Endothelial cell of umbilical vein (primary cell): ENCODE results near the gene CYTH2.

ENCODE experiments used
- EZH2 ChIP-seq: IDR thresholded peaks from 2 replicates; pipeline ENCODE4 v1.6.1; 2012; ENCODE audit warnings: borderline replicate concordance, low read depth, mild to moderate bottlenecking, moderate library complexity, low read length, inconsistent platforms; ENCODE audit not compliant: severe bottlenecking
- GATA2 ChIP-seq: IDR thresholded peaks from 2 replicates; pipeline ENCODE4 v1.7.0; 2011; ENCODE audit warnings: low read depth, mild to moderate bottlenecking, moderate library complexity, mixed read lengths, low read length; ENCODE audit not compliant: insufficient read length, insufficient read depth
- JUN ChIP-seq: IDR thresholded peaks from 2 replicates; pipeline ENCODE4 v1.6.1; 2011; ENCODE audit warnings: borderline replicate concordance, low read depth; ENCODE audit not compliant: insufficient read length, insufficient read depth
- MYC ChIP-seq: IDR thresholded peaks from one replicate; pipeline ENCODE4 v1.6.1; 2011; ENCODE audit warnings: mild to moderate bottlenecking, low read depth, low read length
- POLR2A ChIP-seq: IDR thresholded peaks from 2 replicates; pipeline ENCODE4 v1.6.1; 2012; ENCODE audit warnings: low read depth, mild to moderate bottlenecking, control low read depth, low read length
- POLR2AphosphoS5 ChIP-seq: IDR thresholded peaks from 2 replicates; pipeline ENCODE4 v1.6.1; 2012; ENCODE audit warnings: low read depth, mild to moderate bottlenecking, control low read depth, low read length, moderate library complexity; ENCODE audit not compliant: insufficient read depth
- TF ChIP-seq, protein P1 (sequence below), 2 donors: IDR thresholded peaks; 1 replicate in 1 of 2; 2 replicates in 1 of 2; pipeline ENCODE4 v1.5.1; 2011; ENCODE audit warnings: low read length in 2 of 2, mild to moderate bottlenecking in 2 of 2, moderate library complexity in 2 of 2, control low read depth in 1 of 2, inconsistent platforms in 1 of 2, low read depth in 1 of 2; ENCODE audit not compliant: insufficient read depth in 1 of 2; ENCODE audit errors: extremely low read depth in 1 of 2
- TF ChIP-seq, protein P2 (sequence below): IDR thresholded peaks from 2 replicates; pipeline ENCODE4 v1.6.1; 2011; ENCODE audit not compliant: insufficient read depth, insufficient read length

DNA sequence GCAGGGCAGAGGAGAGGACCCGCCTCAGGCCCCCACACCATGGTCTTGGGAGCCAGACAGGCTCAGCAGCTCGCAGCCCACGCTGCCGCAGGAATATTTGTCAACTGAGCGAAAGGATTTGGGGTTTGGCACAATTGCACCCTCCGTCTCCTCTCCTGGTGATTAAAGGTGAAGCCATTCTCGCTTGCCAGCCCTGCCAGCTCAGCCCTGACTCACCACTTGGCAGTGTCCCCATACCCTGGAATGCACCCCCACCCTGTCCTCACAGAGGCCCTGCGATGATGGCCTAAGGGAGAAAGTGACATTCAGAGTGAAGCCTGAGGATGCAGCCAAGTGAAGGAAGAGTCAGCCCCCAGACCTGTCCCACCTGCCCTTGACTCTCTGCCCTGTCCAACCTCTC lies 18.8 kb downstream of the CYTH2 start:
- TF ChIP-seq POLR2AphosphoS5 (no peak), POLR2A (no peak), EZH2 (no peak), GATA2 (no peak), JUN (no peak), MYC (no peak)
- TF ChIP-seq, protein P1, sequence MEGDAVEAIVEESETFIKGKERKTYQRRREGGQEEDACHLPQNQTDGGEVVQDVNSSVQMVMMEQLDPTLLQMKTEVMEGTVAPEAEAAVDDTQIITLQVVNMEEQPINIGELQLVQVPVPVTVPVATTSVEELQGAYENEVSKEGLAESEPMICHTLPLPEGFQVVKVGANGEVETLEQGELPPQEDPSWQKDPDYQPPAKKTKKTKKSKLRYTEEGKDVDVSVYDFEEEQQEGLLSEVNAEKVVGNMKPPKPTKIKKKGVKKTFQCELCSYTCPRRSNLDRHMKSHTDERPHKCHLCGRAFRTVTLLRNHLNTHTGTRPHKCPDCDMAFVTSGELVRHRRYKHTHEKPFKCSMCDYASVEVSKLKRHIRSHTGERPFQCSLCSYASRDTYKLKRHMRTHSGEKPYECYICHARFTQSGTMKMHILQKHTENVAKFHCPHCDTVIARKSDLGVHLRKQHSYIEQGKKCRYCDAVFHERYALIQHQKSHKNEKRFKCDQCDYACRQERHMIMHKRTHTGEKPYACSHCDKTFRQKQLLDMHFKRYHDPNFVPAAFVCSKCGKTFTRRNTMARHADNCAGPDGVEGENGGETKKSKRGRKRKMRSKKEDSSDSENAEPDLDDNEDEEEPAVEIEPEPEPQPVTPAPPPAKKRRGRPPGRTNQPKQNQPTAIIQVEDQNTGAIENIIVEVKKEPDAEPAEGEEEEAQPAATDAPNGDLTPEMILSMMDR (IDR thresholded peaks at IDR 0.05; ENCODE audit: extremely low read depth in 1 of 2, insufficient read depth in 1 of 2, low read depth in 1 of 2, low read length in 2 of 2), result no peak
- TF ChIP-seq, protein P2, sequence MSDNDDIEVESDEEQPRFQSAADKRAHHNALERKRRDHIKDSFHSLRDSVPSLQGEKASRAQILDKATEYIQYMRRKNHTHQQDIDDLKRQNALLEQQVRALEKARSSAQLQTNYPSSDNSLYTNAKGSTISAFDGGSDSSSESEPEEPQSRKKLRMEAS, result no peak
